K562 (cell line): ENCODE data around the gene PYGL. TPM values are rescaled to one million over a fixed set of nuclear protein-coding genes. Genes with fewer than 3 reads are reported as not detected.

Experiments used
- ARID4B ChIP-seq: sonication (generic); formaldehyde crosslinking; IDR thresholded peaks from 2 replicates; pipeline ENCODE4 v1.8.0; 2022; ENCODE audit warnings: mild to moderate bottlenecking, missing genetic modification reagents
- FOXP1 ChIP-seq: sonication (generic); formaldehyde crosslinking; IDR thresholded peaks from 2 replicates; pipeline ENCODE4 v1.8.0; 2022; ENCODE audit warnings: mild to moderate bottlenecking, missing genetic modification reagents
- HLTF ChIP-seq: fragments of 450-650 bp; IDR thresholded peaks from 2 replicates; pipeline ENCODE4 v1.6.1; 2016
- KLF1 ChIP-seq: fragments of 450-650 bp; IDR thresholded peaks from 2 replicates; pipeline ENCODE4 v1.6.1; 2016; ENCODE audit warnings: missing genetic modification characterization, missing compliant biosample characterization
- NCOA2 ChIP-seq, 2 experiments: fragments of 450-650 bp; IDR thresholded peaks; 2 replicates each; pipeline ENCODE4 v1.6.1; 2018; ENCODE audit warnings: mild to moderate bottlenecking in 2 of 2, moderate library complexity in 1 of 2; ENCODE audit not compliant: partially characterized antibody in 2 of 2
- NCOR1 ChIP-seq: fragments of 450-650 bp; IDR thresholded peaks from 2 replicates; pipeline ENCODE4 v1.6.1; 2016; ENCODE audit warnings: mild to moderate bottlenecking, moderate library complexity
- PYGO2 ChIP-seq: fragments of 450-650 bp; IDR thresholded peaks from 2 replicates; pipeline ENCODE4 v1.6.1; 2016; ENCODE audit warnings: mild to moderate bottlenecking, missing genetic modification characterization, moderate library complexity, missing compliant biosample characterization
- RB1 ChIP-seq: fragments of 450-650 bp; IDR thresholded peaks from 2 replicates; pipeline ENCODE4 v1.6.1; 2017; ENCODE audit warnings: low read depth, mild to moderate bottlenecking
- RBBP5 ChIP-seq: fragments of 200-600 bp; sonication (generic); IDR thresholded peaks from 2 replicates; pipeline ENCODE4 v1.6.1; 2012; ENCODE audit warnings: borderline replicate concordance, mild to moderate bottlenecking, low read length, control low read depth, inconsistent platforms; ENCODE audit not compliant: insufficient read depth, poor library complexity, severe bottlenecking
- RBM22 ChIP-seq: fragments of 200-400 bp; formaldehyde crosslinking; IDR thresholded peaks from 2 replicates; pipeline ENCODE4 v1.6.1; 2018; ENCODE audit warnings: low read length, low read depth; ENCODE audit not compliant: poor library complexity, severe bottlenecking
- SAFB2 ChIP-seq: fragments of 200-400 bp; formaldehyde crosslinking; IDR thresholded peaks from 2 replicates; pipeline ENCODE4 v1.6.1; 2018; ENCODE audit warnings: borderline replicate concordance, low read length, low read depth, moderate library complexity; ENCODE audit not compliant: severe bottlenecking
- YY1 ChIP-seq, 3 experiments: IDR thresholded peaks; 2 replicates each; pipeline ENCODE4 v1.6.1; 2011; ENCODE audit warnings: low read length in 2 of 3, mild to moderate bottlenecking in 2 of 3, moderate library complexity in 2 of 3, borderline replicate concordance in 1 of 3, control low read depth in 1 of 3, low read depth in 1 of 3; ENCODE audit not compliant: insufficient read depth in 3 of 3, insufficient replicate concordance in 2 of 3, control insufficient read depth in 1 of 3, insufficient read length in 1 of 3; ENCODE audit errors: extremely low read depth in 1 of 3
- ZNF592 ChIP-seq: fragments of 450-650 bp; IDR thresholded peaks from 2 replicates; pipeline ENCODE4 v1.6.1; 2017; ENCODE audit warnings: antibody characterized with exemption, mild to moderate bottlenecking
- polyA plus RNA-seq, 8 experiments: library from polyadenylated mRNA; depleted of rRNA in 4 of 8; stranded (reverse) in 5 of 8; unstranded in 3 of 8; fragments of >200 nt; fragmentation: Nextera tagmentation in 2 of 8; fragmentation: Illumina TruSeq in 1 of 8; extraction: Ambion mirVana in 2 of 8; extraction: Trizol in 1 of 8; gene quantifications; 2 replicates each; pipeline versions ENCODE4 v1.2.1 to v1.2.3, GENCODE V29; 2011 to 2014; ENCODE audit warnings: inconsistent platforms in 1 of 8, missing spikeins in 1 of 8
- total RNA-seq, 7 experiments: library from RNA; depleted of rRNA in 6 of 7; stranded (reverse); fragments of >200 nt in 6 of 7; fragmentation: Illumina TruSeq in 2 of 7; extraction: Trizol in 2 of 7; gene quantifications; 2 replicates each; pipeline versions ENCODE4 v1.2.1 to v1.2.3, GENCODE V29; 2011 to 2021; ENCODE audit warnings: low replicate concordance in 1 of 7

Gene PYGL
- total and polyA plus RNA-seq, 9 of the 15 experiments (the other 6 are each of a cell fraction or from before 2014, with no cell fraction given) = 3.5 to 17.9 (median 13.1) TPM

- TF ChIP-seq RBM22 (no peak), SAFB2 (no peak), FOXP1 (CRISPR knock-in tag) (peak; percentile 27; the same call in 1 of the 2 replicates), ZNF592 (0 out of 2 replicates have a peak, but pooled peaks have one; percentile 47), YY1 (IDR thresholded peaks at IDR 0.05; ENCODE audit: borderline replicate concordance in 1 of 3, control insufficient read depth in 1 of 3, extremely low read depth in 1 of 3, insufficient read depth in 3 of 3, insufficient read length in 1 of 3, insufficient replicate concordance in 2 of 3, low read depth in 1 of 3, low read length in 2 of 3) (peak in 1 of 3 experiments; percentile 56), NCOR1 (no peak), RBBP5 (peak; percentile 91), KLF1 (tag) (0 out of 2 replicates have a peak, but pooled peaks have one; percentile 38), PYGO2 (tag) (no peak), ARID4B (CRISPR knock-in tag) (peak; percentile 62; the same call in 1 of the 2 replicates), HLTF (no peak), NCOA2 (IDR thresholded peaks at IDR 0.05; ENCODE audit: partially characterized antibody in 2 of 2) (no peak), RB1 (peak; percentile 63; the same call in 1 of the 2 replicates)
These were observed at the start of gene PYGL (continued) for GRCh38 chr14:50943943-50944646.
